ENCODE data around the gene MBD6.

MBD6 gene

GRCh38 chr12:57528831-57529555, 6.4 kb downstream of the MBD6 start:
- no peak for DNase-seq (ENCODE audit: low read depth)

- no peak for DNase-seq (ENCODE audit: low read depth)
Measured at GRCh38 chr12:57529831-57530230, 7.2 kb downstream of the MBD6 start.

GRCh38 chr12:57530396-57531142, 7.9 kb downstream of the MBD6 start:
- no peak for DNase-seq (ENCODE audit: low read depth)

GRCh38 chr12:57531836-57532235, 9.2 kb downstream of the MBD6 start:
- DNase-seq (ENCODE audit: low read depth), result no peak

- no peak for DNase-seq (ENCODE audit: low read depth)
Measured at GRCh38 chr12:57533108-57533507, 10.5 kb downstream of the MBD6 start.

GRCh38 chr12:57534250-57534649, 11.6 kb downstream of the MBD6 start:
- DNase-seq (ENCODE audit: low read depth), result no peak

GRCh38 chr12:57534991-57535543, 12.4 kb downstream of the MBD6 start:
- no peak for DNase-seq (ENCODE audit: low read depth)

- DNase-seq (ENCODE audit: low read depth), result no peak
Measured at GRCh38 chr12:57535764-57536596, 13.4 kb downstream of the MBD6 start.

- no peak for DNase-seq (ENCODE audit: low read depth)
Measured at GRCh38 chr12:57536597-57536942, 13.9 kb downstream of the MBD6 start.

GRCh38 chr12:57539134-57539768, 16.6 kb downstream of the MBD6 start:
- DNase-seq (ENCODE audit: low read depth), result no peak

- no peak for DNase-seq (ENCODE audit: low read depth)
Measured at GRCh38 chr12:57541001-57541400, 18.4 kb downstream of the MBD6 start.

GRCh38 chr12:57541717-57542116, 19.1 kb downstream of the MBD6 start:
- no peak for DNase-seq (ENCODE audit: low read depth)

- DNase-seq (ENCODE audit: low read depth), result no peak
Measured at GRCh38 chr12:57543581-57543980, 21.0 kb downstream of the MBD6 start.

GRCh38 chr12:57545809-57546437, 23.3 kb downstream of the MBD6 start:
- no peak for DNase-seq (ENCODE audit: low read depth)

GRCh38 chr12:57546438-57547287, 24.0 kb downstream of the MBD6 start, which contains the start of gene DCTN2:
Gene DCTN2, minus strand, starts transcription at chr12:57547192. Its CDS starts 129 bp downstream, at chr12:57547063.
- DNase-seq (ENCODE audit: low read depth), result peak; percentile 78

GRCh38 chr12:57547288-57548012, 24.8 kb downstream of the MBD6 start:
- no peak for DNase-seq (ENCODE audit: low read depth)

GRCh38 chr12:57548013-57548315, 25.3 kb downstream of the MBD6 start:
- DNase-seq (ENCODE audit: low read depth), result no peak

GRCh38 chr12:57548488-57548887, 25.9 kb downstream of the MBD6 start:
- no peak for DNase-seq (ENCODE audit: low read depth)

GRCh38 chr12:57549203-57549908, 26.7 kb downstream of the MBD6 start:
- DNase-seq (ENCODE audit: low read depth), result no peak
